NK-92 (cell line): Measurements from ENCODE around the gene RNF217.
"Not testable (repeated sequence)": the region's sequence is repeated elsewhere in the genome, so short reads cannot be mapped to it uniquely, and the experiment has no call there.

Source experiments
- DNase-seq: peaks from one replicate; lab custom pipeline; 2025; ENCODE audit not compliant: unreplicated experiment; lab: John Stamatoyannopoulos, UW

RNF217 gene, protein sequence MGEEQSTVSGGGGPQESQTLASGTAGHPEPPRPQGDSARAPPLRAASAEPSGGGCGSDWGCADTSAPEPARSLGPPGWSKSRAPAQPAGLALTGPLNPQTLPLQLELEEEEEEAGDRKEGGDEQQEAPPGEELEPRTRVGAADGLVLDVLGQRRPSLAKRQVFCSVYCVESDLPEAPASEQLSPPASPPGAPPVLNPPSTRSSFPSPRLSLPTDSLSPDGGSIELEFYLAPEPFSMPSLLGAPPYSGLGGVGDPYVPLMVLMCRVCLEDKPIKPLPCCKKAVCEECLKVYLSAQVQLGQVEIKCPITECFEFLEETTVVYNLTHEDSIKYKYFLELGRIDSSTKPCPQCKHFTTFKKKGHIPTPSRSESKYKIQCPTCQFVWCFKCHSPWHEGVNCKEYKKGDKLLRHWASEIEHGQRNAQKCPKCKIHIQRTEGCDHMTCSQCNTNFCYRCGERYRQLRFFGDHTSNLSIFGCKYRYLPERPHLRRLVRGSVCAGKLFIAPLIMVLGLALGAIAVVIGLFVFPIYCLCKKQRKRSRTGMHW

DNA sequence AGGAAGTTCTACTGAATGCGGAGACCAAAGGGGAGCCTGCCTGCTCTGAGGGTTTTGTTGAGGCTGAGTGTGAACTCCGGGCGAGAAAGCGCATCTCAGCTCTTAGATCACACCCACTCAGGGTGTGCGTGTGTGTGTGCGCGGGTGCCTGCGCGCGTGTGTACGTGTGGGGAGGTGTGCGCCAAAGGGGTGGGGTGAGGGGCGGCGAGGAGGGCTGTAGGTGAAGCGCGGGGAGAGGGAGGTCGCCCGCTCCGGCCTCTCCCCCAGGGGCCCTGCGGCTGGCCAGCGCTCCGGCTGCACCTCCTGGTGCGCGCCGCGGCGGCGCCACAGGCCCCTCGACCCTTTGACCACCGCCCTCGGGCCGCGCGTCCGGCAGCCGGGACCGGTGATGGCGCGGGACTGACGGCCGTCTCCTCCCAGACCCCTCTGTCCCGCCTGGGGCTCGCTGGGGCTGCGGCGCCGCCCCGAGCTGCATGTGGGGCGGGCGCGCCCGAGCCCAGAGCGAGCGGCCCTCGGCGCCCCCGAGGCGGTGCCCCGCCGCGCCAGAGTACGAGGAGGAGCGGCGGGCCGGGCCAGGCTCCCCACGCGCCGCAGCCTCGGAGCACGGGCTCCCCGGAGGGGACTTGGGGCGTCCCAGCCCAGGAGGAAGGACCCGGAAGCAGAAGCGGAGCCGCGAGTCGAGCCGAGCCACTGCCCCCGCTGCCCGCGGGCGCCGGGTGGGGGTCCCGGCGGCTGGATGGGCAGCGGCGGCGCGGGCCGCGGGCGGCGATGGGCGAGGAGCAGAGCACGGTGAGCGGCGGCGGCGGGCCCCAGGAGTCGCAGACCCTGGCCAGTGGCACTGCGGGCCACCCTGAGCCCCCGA is at the start of gene RNF217:
RNF217 (plus strand) TSS at position 661 of the 862 bp plus-strand sequence; CDS start at position 769, 108 bp downstream.
- no peak for DNase-seq

DNA sequence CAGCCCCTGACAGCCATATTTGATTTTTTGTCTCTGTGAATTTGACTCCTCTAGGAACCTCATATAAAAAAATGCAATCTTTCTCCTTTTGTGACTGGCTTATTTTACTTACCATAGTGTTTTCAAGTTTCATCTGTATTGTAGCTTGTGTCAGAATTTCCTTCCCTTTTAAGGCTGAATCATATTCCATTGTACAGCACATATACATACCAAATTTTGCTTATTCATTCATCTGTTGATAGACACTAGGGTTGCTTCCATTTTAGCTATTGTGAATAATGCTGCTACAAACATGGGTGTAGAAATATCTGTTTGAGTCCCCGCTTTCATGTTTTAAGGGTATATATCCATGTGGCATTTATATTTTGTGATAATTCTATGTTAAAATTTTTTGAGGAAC is 49.2 kb upstream of the RNF217 start:
- no peak for DNase-seq

DNA sequence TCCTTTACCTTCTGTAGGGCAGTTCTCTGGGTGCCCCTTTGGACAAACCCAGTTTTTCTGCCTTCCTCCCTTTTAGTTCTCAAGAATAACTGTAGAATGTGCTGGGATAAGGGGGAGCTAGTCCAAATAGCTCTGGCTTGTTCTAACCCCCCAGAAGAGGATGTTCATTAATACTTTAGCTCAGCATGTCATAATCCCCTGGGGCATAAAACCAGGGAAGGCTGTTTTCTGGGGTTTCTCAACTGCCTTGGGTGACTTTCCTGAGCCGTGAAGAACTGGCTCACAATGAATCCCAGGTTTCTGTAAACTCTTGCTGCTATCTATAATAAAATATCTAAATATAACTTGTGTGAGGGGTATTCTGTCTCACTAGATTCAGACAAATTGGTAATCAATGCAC is 44.5 kb upstream of the RNF217 start:
- DNase-seq: no peak

DNA sequence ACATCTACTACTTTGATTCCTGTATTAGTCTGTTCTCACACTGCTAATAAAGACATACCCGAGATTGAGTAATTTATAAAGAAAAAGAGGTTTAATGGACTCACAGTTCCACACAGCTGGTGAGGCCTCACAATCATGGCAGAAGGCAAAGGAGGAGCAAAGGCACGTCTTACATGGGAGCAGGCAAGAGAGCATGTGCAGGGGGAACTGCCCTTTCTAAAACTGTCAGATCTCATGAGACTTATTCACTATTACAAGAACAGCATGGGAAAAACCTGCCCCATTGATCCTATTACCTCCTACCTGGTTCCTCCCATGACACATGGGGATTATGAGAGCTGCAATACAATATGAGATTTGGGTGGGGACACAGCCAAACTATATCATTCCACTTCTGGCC is 42.5 kb upstream of the RNF217 start:
- DNase-seq: not testable (repeated sequence)

DNA sequence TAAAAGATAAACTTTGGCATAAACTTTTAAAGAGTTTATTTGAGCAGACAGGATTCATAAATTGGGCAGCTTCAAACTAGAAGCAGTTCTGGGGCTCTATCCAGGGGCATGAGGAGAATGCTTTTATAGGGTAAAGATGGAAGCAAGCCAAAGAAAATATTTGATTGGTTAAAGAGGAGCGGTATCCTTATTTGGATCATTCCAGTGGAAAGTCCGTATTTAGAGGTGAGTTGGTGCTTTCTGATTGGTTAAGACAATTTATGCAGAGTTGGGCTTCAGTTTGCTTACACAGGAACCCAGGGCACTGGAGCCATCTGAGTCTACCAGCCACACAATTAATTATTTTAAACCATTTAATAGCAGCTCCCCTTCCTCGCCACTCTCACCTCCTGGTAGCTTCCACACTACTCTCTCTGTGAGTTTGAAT is 37.9 kb upstream of the RNF217 start:
- no peak for DNase-seq

DNA sequence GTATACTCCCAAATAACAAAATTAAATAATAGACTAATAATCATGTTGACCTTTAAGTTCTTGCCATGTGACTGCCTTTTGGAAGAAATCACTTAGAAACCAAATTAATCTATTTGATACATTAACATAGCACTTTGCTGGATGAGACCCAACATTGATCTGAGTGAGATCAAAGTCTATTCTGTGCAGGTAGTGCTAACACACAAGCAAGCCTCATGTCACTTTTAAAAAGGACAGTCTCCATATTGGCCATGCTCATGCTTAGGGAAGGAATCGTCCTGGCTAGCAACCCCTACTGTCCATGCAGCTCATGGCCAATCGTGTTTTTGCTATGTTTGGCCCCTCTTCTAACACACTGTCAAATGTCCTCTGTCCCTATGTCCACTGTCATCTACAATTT is 35.8 kb upstream of the RNF217 start:
- DNase-seq: no peak

DNA sequence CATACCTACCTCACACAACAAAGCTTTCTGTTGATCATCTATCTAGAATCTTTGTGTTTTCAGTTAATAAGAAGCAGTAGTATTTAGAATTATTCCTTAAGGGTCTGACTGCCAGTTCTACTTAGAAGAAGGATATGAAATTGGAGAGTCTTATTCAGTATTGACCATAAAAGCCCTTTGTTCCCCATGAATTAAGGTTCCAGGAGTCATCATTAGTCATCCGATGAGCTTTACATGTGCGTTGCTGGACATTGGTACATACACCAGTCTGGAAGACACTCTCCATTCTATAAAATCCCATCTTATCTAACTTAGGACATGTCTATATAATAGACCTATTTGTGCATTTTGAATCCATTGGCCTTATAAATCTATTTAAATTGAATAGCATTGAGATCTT is 34.4 kb upstream of the RNF217 start:
- DNase-seq: no peak

DNA sequence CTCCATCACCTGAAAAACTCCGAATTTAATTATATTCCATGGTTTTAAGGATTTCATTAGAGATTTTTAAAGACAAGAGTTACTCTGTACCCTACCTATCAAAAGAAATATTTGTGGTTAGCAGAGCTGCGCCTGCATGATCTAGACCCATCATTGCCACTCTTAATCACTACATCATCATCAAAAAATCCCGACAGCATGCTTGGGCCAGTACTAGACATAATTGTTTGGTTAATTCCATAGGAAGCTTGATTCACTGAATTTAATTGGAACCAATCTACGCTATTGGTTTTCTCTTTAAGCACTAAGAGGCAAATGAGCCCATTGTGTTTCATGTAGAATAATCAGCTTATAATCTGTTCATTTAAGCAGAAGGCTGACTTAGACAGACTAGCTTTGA is 33.4 kb upstream of the RNF217 start:
- DNase-seq: no peak

DNA sequence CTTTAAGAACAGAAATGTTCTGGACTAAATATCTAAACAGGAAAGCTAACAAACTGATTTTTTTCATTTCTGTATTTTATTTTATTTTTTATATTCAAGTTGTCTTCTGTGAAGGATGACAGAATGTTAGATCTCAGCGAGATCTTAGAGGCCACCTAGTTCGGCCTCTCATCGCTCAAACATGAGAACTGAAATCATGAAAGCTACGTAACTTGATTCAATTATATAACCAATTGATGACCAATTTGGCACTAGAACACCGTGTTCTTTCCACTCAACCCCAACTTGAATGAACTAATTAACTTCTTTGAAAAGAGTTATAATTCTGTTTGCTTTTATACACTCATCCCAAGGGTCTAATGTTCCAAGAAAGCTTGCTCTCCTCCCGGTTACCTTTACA is 24.6 kb upstream of the RNF217 start:
- no peak for DNase-seq

DNA sequence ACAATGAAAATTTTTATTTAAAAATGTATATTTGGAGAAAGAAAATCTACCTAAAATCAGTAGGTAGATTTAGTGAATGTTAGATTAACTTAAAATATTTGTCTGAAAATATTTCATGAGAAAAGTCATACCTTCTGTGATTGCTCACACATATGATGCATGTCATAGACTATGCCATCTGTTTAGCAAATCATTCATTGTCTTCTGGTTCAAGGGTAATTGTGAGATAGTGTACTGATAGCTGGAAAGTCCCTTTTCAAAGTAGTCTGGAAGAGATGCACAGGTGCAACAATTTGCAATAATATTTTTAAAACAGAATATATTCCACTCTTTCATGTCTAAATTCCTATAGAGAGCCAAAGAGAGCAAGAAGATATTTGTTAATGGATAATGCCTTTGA is 21.0 kb upstream of the RNF217 start:
- DNase-seq: no peak

DNA sequence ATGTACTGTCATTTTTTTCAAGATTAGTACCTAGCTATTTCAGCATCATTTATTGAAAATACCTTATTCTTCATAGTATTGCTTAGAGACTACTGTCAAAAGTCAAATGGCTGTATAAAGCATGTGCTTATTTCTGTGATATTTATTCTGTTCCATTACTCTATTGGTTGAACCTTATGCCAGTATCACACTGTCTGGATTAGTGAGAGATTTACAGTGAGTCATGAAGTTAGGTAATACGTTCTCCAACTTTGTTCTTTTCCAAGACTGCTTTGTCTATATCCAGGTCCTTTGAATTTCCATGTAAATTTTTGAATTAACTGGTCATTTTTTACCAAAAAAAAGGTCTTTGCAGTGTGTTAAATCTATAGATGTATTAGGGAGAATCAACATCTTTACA is 18.6 kb upstream of the RNF217 start:
- DNase-seq: no peak

DNA sequence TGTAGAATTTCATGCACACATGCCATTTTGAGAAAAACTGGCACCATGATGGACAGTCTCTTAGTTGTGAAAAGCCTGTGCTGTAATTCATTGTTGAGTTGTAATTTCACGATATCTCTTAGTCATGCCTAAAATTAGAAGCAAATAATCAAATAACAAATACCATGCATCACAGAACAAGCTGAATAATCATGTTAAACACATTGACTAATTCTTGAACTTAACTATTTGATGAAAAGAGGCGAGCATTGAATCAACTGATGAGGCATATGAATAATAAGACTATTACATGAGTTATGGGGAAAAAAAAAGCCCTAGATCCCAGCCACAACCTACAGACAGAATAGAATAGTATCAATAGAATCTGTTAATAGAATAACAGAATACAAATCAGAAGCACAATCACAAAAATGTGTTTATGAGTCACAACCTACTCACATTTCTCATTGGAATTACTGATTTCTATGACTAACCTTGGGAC is 14.2 kb upstream of the RNF217 start:
- no peak for DNase-seq

DNA sequence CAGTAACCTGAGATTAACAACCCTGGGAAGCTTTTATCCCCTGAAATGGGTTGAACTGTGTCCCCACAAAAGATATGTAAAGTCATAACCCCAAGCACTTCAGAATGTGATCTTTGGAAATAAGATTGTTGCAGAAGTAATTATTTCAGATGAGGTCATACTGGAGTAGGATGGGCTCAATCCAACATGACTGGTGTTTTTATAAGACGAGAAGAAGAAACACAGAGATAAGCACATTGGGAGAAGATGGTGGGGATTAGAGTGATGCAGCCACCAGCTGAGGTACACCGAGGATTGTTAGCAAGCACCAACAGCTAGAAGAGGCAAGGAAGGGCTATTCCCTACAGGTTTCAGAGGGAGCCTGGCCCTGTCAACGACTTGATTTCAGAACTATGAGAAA is 12.5 kb upstream of the RNF217 start:
- no peak for DNase-seq

DNA sequence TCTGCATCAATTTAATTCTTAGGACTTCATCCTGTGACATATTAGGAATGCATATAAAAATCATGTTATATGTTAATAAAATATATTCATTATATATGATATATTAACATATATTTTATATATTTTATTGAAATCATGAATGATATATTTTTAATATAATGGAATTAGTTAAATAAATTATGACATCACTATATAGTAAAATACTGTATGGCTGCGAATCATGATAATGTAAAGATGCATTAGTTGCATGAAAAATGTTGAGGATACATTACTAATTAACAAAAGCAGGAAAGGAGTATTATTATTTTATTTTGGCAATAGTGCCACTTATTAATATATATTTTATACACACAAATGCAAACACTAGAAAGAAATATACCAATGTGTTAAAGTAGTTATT is 8.4 kb upstream of the RNF217 start:
- no peak for DNase-seq

DNA sequence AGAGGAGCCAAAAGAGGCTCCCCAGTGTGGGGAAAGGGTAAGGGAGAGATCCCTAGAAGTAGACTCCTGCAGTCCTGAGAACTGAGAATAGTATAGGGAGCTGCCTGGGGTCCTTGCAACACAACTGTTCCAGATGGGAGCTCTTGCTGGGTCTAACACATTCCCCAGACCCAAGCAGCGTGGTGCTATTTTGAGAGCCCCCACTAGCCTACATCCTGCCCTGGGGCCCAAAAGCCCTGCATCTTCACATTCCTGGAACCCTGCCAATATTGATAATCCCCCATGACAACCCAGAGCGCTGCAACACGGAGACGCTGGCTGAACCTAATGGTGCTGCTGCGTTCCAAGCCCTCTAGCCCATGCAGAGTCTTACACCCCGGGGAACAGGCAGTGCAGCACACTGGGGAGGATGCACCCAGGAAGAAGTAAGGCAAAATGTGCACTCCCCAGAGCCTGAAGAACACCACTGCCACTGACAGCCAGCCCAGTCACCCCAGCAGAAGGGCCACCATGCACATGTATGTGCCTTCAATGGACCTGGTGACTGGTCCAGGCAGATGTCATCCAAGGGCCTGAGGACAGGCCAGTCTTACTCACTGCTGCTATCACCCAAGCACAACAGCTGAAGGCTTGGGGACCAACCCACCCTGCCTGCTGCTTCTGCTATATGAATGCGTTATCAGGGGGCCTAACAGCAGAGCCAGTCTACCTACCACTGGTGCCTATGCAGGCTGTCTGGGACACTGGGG is 7.0 kb upstream of the RNF217 start:
- DNase-seq: no peak

DNA sequence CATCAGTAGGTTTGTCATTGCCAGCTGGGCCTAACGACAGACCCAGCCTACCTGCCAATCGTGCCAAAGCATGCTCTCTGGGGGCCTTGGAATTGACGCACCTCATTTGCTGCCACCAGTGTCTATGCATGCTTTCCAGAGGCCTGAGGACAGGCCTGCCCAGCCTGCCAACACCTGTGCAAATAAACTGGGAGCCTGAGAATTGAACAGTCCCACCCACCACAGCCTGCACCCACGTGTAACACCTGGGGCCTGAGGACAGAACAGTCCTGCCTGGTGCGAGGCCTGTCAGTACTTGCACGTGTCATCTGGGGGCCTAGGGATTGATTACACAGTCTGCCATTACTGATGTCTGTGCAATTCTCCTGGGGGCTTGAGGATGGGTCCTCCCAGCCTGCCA is 6.2 kb upstream of the RNF217 start:
- no peak for DNase-seq

DNA sequence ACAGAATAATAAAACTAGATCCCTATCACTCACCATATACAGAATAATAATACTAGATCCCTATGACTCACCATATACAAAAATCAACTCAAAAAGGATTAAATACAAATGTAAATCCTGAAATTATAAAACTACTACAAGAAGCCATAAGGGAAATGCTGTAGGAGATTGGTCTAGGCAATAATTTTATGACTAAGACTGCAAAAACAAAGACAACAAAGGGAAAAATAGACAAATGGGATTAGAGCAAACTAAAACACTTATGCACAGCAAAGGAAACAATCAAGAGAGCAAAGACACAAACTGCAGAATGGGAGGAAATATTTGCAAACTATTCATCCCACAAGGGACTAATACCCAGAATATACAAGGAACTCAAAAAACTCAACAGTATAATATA is 4.1 kb upstream of the RNF217 start:
- DNase-seq: no peak

DNA sequence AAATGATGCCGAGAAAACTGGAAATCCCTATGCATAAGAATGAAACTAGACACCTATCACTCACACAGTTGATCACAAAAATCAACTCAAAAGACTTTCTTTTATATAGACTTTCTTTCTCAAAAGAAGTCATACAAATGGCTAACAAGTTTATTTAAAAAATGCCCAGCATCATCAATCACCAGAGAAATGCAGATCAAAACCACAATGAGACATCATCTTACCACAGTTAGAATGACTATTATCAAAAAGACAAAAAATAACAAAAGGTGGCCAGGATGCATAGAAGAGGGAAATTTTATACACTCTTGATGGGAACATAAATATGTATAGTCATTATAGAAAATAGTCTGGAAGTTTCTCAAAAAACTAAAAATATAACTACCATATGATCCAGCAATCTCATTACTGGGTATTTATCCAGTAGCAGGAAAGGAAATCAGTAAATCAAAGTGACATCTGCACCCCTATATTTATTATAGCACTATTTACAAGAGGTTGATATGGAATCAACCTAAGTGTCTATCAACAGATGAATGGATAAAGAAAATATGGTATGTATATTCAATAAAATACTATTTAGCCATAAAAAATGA is 3.4 kb upstream of the RNF217 start:
- no peak for DNase-seq

DNA sequence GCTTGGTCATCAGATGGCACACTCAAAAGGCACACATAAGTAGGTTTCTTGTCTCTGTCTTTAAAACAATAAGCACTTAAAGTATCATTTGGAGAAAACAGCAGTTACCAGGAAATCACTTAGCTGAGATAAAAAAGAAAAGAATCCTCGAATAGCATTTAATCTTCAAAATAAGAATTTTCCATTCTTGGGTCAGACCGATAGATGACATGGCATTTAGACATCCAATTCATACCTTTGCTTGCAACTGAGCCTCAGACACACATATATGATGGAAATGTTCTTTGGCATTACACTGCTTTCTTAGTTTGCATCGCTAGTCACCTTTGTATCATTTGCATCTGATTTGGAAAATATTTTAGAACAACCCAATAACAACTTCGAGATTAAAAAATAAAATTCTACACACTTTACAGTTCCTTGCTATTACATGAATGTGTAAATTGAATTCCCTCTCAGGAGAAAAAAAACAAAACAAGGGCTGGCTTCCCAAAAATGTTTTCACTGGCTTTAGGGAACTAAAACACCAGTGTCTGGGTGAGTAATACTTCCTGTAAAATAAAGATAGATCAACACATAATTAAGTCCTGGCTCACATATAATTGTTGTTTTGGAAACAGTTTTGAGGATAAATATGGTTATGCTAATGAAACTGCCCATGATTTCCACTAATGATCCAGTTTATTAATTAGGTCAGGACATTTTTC is 1.3 kb upstream of the RNF217 start:
- no peak for DNase-seq

DNA sequence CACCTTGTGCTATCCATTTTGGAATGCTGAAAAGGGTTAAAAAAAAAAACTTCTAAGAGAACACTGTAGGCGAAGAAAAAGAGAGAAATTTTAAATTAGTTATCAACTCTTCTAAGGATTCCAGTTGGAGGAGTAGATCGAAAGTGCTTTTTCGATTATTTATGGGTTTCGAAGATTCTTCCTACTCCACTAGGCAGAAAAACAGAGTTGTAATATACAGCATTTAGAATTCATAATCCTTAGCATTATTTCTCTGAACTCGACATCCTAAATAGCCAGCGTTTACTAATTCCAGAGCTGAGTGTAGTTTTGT is 817 bp upstream of the RNF217 start:
- DNase-seq: no peak
